Measurements from ENCODE around the gene ZMPSTE24. TPM values are rescaled to one million over a fixed set of nuclear protein-coding genes. Genes with fewer than 3 reads are reported as not detected.
"Not testable (repeated sequence)": the region's sequence is repeated elsewhere in the genome, so short reads cannot be mapped to it uniquely, and the experiment has no call there.

ZMPSTE24 gene
- total RNA-seq, 1 donor from 2014 or later: 29.0 TPM

GRCh38 chr1:40332695-40333094, 74.7 kb downstream of the ZMPSTE24 start:
- Mint-ChIP-seq H3K36me3 (no peaks in the 10 kb centered on the region), H3K4me3 (no peak overlapping the region), H3K4me1 (no peaks in the 10 kb centered on the region), H3K27me3 (ENCODE audit: low read depth) (no peaks in the 10 kb centered on the region), H3K27ac (no peak overlapping the region), H3K9me3 (peaks cover 17% of the 10 kb centered on the region)
- TF ChIP-seq CTCF (IDR thresholded peaks at IDR 0.05; ENCODE audit: unreplicated experiment): no peak
- no peak for DNase-seq (ENCODE audit: low spot score in 2 of 2, unreplicated experiment in 2 of 2)

DNA sequence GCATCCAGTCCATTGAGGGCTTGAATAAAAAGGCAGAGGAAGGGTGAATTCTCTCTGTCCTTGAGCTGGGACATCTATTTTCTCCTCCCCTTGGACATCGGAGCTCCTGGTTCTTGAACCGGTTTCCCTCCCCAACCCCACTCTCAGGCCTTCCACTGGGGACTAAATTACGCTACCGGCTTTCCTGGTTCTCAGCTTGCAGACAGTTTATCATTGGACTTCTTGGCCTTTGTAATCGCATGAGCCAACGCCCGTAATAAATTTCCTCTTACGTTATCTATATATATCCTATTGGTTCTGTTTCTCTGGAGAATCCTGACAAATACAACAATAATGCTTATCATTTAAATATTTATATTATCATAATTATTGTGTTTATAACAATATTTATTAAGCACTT, 79.4 kb downstream of the ZMPSTE24 start:
- no peak overlapping the region for H3K4me3 Mint-ChIP-seq
- peaks cover 15% of the 10 kb centered on the region for H3K27me3 Mint-ChIP-seq (ENCODE audit: low read depth)

GRCh38 chr1:40338745-40339419, 80.8 kb downstream of the ZMPSTE24 start:
- Mint-ChIP-seq H3K9me3 (peaks cover 16% of the 10 kb centered on the region), H3K36me3 (no peaks in the 10 kb centered on the region), H3K27ac (no peak overlapping the region), H3K4me1 (no peaks in the 10 kb centered on the region), H3K27me3 (ENCODE audit: low read depth) (peaks cover 19% of the 10 kb centered on the region), H3K4me3 (no peak overlapping the region)
- peak; percentile 44 to 91 for DNase-seq (ENCODE audit: low spot score in 2 of 2, unreplicated experiment in 2 of 2)
- peak; percentile 89 for TF ChIP-seq CTCF (IDR thresholded peaks at IDR 0.05; ENCODE audit: unreplicated experiment)

More for the DNA sequence above, 79.4 kb downstream of the ZMPSTE24 start:
- H3K36me3 Mint-ChIP-seq: no peaks in the 10 kb centered on the region
- no peak for TF ChIP-seq CTCF (IDR thresholded peaks at IDR 0.05; ENCODE audit: unreplicated experiment)
- no peak for DNase-seq (ENCODE audit: low spot score in 2 of 2, unreplicated experiment in 2 of 2)
- H3K9me3 Mint-ChIP-seq: peaks cover 25% of the 10 kb centered on the region
- no peaks in the 10 kb centered on the region for H3K4me1 Mint-ChIP-seq
- no peak overlapping the region for H3K27ac Mint-ChIP-seq

DNA sequence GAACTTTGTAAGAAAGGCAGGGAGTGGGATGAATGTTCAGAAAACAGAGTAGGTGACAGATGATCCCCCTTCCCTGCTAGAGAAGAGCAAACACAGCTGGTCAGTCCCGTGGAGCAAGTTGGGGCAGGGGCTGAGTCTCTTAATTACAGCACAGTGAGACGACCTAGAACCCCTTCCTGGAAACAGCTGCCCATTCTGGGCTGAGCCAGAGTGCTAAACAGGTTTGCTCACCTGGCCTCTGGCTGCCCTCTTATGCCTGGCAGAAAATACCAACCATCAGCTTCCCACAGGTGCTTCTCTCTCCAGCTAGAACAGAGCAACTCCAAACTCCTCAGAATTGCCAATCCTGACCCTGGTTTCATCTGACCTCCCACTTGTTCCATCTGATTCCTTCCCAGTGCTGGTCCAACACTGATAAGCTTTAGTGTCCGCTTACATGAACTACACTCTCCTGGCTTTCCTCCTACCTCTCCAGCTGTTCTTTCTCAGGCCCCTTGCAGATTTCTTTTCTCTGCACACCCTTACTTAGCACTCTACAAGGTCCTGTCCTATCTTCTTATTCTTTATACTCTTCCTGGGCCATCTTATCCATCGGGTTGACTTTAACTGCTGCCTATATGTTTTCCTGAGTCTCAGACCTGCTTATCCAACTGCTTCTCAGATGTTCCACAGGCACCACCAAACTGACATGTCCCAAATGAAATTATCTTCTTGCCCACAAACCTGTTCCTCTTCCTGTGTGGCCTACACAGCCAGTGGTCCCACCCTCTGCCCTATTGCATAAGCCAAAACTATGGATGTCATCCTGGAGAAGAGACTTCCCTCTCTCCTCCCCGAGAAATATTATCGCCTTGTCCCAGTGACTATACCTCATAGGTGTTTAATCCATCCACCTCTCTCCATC, 81.6 kb downstream of the ZMPSTE24 start:
- H3K27ac Mint-ChIP-seq: no peak overlapping the region
- no peak for DNase-seq (ENCODE audit: low spot score in 2 of 2, unreplicated experiment in 2 of 2)
- H3K36me3 Mint-ChIP-seq: no peaks in the 10 kb centered on the region
- peaks cover 16% of the 10 kb centered on the region for H3K9me3 Mint-ChIP-seq
- TF ChIP-seq CTCF (IDR thresholded peaks at IDR 0.05; ENCODE audit: unreplicated experiment): no peak
- H3K4me3 Mint-ChIP-seq: no peak overlapping the region
- H3K4me1 Mint-ChIP-seq: no peaks in the 10 kb centered on the region
- peaks cover 19% of the 10 kb centered on the region for H3K27me3 Mint-ChIP-seq (ENCODE audit: low read depth)

GRCh38 chr1:40341491-40342380, 83.7 kb downstream of the ZMPSTE24 start:
- H3K9me3 Mint-ChIP-seq: peaks cover 16% of the 10 kb centered on the region
- peaks cover 19% of the 10 kb centered on the region for H3K27me3 Mint-ChIP-seq (ENCODE audit: low read depth)
- no peak overlapping the region for H3K27ac Mint-ChIP-seq
- DNase-seq (ENCODE audit: low spot score in 2 of 2, unreplicated experiment in 2 of 2): no peak
- no peak overlapping the region for H3K4me3 Mint-ChIP-seq
- H3K4me1 Mint-ChIP-seq: no peaks in the 10 kb centered on the region
- no peaks in the 10 kb centered on the region for H3K36me3 Mint-ChIP-seq
- TF ChIP-seq CTCF (IDR thresholded peaks at IDR 0.05; ENCODE audit: unreplicated experiment): no peak

DNA sequence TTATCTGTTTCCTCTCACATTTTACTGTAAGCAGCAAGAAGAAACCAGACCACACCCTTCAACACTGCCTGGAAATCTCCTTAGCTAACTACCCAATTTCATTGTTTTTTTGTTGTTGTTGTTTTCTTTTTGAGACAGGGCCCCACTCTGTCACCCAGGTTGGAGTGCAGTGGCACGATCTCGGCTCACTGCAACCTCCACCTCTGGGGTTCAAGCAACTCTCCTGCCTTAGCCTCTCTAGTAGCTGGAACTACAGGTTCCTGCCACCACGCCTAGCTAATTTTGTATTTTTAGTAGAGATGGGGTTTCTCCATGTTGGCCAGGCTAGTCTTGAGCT, 84.3 kb downstream of the ZMPSTE24 start:
- H3K4me1 Mint-ChIP-seq; H3K36me3 Mint-ChIP-seq; DNase-seq (ENCODE audit: low spot score in 2 of 2, unreplicated experiment in 2 of 2); H3K27ac Mint-ChIP-seq; H3K4me3 Mint-ChIP-seq: not testable (repeated sequence)
- Mint-ChIP-seq H3K9me3 (peaks cover 16% of the 10 kb centered on the region), H3K27me3 (ENCODE audit: low read depth) (peaks cover 19% of the 10 kb centered on the region)

Measured in mesothelial cell of epicardium (in vitro differentiated cells).